Glutamatergic neuron (in vitro differentiated cells): ENCODE measurements around the gene CACNB2. TPM values are rescaled to one million over a fixed set of nuclear protein-coding genes. Genes with fewer than 3 reads are reported as not detected.

Experiments used
- DNase-seq: peaks from one replicate; pipeline ENCODE4 v3.0.0; 2022
- H3K27ac Mint-ChIP-seq: one replicate; pipeline ENCODE4 v1.8.0; 2020; ENCODE audit warnings: mild to moderate bottlenecking, mixed read lengths, inconsistent platforms; ENCODE audit not compliant: unreplicated experiment
- H3K27me3 Mint-ChIP-seq: one replicate; pipeline ENCODE4 v1.8.0; 2020; ENCODE audit warnings: mild to moderate bottlenecking, moderate library complexity, mixed read lengths, inconsistent platforms; ENCODE audit not compliant: unreplicated experiment
- H3K36me3 Mint-ChIP-seq: one replicate; pipeline ENCODE4 v1.8.0; 2020; ENCODE audit warnings: mild to moderate bottlenecking, mixed read lengths, inconsistent platforms; ENCODE audit not compliant: unreplicated experiment
- H3K4me1 Mint-ChIP-seq: one replicate; pipeline ENCODE4 v1.8.0; 2020; ENCODE audit warnings: mild to moderate bottlenecking, low read depth, mixed read lengths, inconsistent platforms; ENCODE audit not compliant: unreplicated experiment
- H3K4me3 Mint-ChIP-seq: one replicate; pipeline ENCODE4 v1.8.0; 2020; ENCODE audit warnings: mild to moderate bottlenecking, mixed read lengths, inconsistent platforms; ENCODE audit not compliant: unreplicated experiment
- H3K9me3 Mint-ChIP-seq: one replicate; pipeline ENCODE4 v1.8.0; 2020; ENCODE audit warnings: mild to moderate bottlenecking, moderate library complexity, mixed read lengths, inconsistent platforms; ENCODE audit not compliant: unreplicated experiment
- CTCF ChIP-seq: fragments of 200-600 bp; sonication (generic); IDR thresholded peaks from one replicate; pipeline ENCODE4 v1.5.0; 2021; ENCODE audit not compliant: partially characterized antibody, unreplicated experiment
- total RNA-seq: library from RNA; stranded (reverse); fragmentation: NEBNext Ultra II Directional; extraction: Animal tissue kit (Norgen Biotek cat#: 25700); gene quantifications from one replicate; pipeline ENCODE4 v1.2.1, GENCODE V29; 2021; ENCODE audit not compliant: unreplicated experiment

Gene CACNB2
- total RNA-seq, 1 donor from 2014 or later: 3.2 TPM

GRCh38 chr10:18226336-18226735 is 86.1 kb downstream of the CACNB2 start:
- no peaks in the 10 kb centered on the region for H3K9me3 Mint-ChIP-seq
- DNase-seq: no peak
- peaks cover 3% of the 10 kb centered on the region for H3K27me3 Mint-ChIP-seq
- no peak overlapping the region for H3K4me3 Mint-ChIP-seq
- H3K36me3 Mint-ChIP-seq: no peaks in the 10 kb centered on the region
- no peaks in the 10 kb centered on the region for H3K4me1 Mint-ChIP-seq
- H3K27ac Mint-ChIP-seq: no peak overlapping the region
- no peak for TF ChIP-seq CTCF

GRCh38 chr10:18229826-18230225 is 89.6 kb downstream of the CACNB2 start:
- no peak overlapping the region for H3K27ac Mint-ChIP-seq
- peaks cover 3% of the 10 kb centered on the region for H3K27me3 Mint-ChIP-seq
- no peaks in the 10 kb centered on the region for H3K36me3 Mint-ChIP-seq
- no peak for TF ChIP-seq CTCF
- H3K4me1 Mint-ChIP-seq: no peaks in the 10 kb centered on the region
- H3K9me3 Mint-ChIP-seq: peaks cover 1% of the 10 kb centered on the region
- no peak overlapping the region for H3K4me3 Mint-ChIP-seq
- no peak for DNase-seq

GRCh38 chr10:18230794-18231193 is 90.6 kb downstream of the CACNB2 start:
- no peak overlapping the region for H3K4me3 Mint-ChIP-seq
- DNase-seq: no peak
- H3K27ac Mint-ChIP-seq: no peak overlapping the region
- H3K4me1 Mint-ChIP-seq: no peaks in the 10 kb centered on the region
- no peaks in the 10 kb centered on the region for H3K36me3 Mint-ChIP-seq
- peaks cover 3% of the 10 kb centered on the region for H3K27me3 Mint-ChIP-seq
- no peak for TF ChIP-seq CTCF
- H3K9me3 Mint-ChIP-seq: peaks cover 1% of the 10 kb centered on the region

- Mint-ChIP-seq H3K9me3 (peaks cover 1% of the 10 kb centered on the region), H3K27me3 (peaks cover 3% of the 10 kb centered on the region), H3K36me3 (no peaks in the 10 kb centered on the region), H3K4me1 (no peaks in the 10 kb centered on the region), H3K27ac (no peak overlapping the region), H3K4me3 (no peak overlapping the region)
- DNase-seq: no peak
- TF ChIP-seq CTCF: no peak
Measured at GRCh38 chr10:18231480-18231879, 91.3 kb downstream of the CACNB2 start.

GRCh38 chr10:18233775-18234174 is 93.6 kb downstream of the CACNB2 start:
- Mint-ChIP-seq H3K27me3 (peaks cover 2% of the 10 kb centered on the region), H3K27ac (no peak overlapping the region), H3K4me1 (no peaks in the 10 kb centered on the region), H3K36me3 (no peaks in the 10 kb centered on the region), H3K4me3 (no peak overlapping the region), H3K9me3 (peaks cover 1% of the 10 kb centered on the region)
- DNase-seq: no peak
- no peak for TF ChIP-seq CTCF
